Thyroid gland (tissue), 4 donors: ENCODE results near the gene COL23A1. TPM values are rescaled to one million over a fixed set of nuclear protein-coding genes. Genes with fewer than 3 reads are reported as not detected.
A peak's percentile ranks its signal among the peaks of the same experiment; 100 is the strongest.

Experiments
- DNase-seq, 2 donors: peaks; one replicate each; pipeline ENCODE4 v3.0.0-alpha.2; 2019
- H3K27ac ChIP-seq, 3 donors: fragments of 200-600 bp; sonication (generic); 1 replicate in 2 of 3; 2 replicates in 1 of 3; pipeline ENCODE4 v1.5.1; 2016 to 2019; ENCODE audit warnings: mild to moderate bottlenecking in 1 of 3, moderate library complexity in 1 of 3
- H3K27me3 ChIP-seq: fragments of 200-600 bp; sonication (generic); one replicate; pipeline ENCODE4 v1.5.1; 2019
- H3K36me3 ChIP-seq, 2 donors: fragments of 200-600 bp; sonication (generic); one replicate each; pipeline ENCODE4 v1.5.1; 2016 to 2019
- H3K4me1 ChIP-seq, 2 donors: fragments of 200-600 bp; sonication (generic); one replicate each; pipeline ENCODE4 v1.5.1; 2017 to 2019
- H3K4me3 ChIP-seq, 3 donors: fragments of 200-600 bp; sonication (generic); replicated peaks in 1 of 3; 1 replicate in 2 of 3; 2 replicates in 1 of 3; pipeline ENCODE4 v1.5.1; 2016; ENCODE audit warnings: mild to moderate bottlenecking in 1 of 3
- H3K9me3 ChIP-seq: fragments of 200-600 bp; sonication (generic); one replicate; pipeline ENCODE4 v1.5.1; 2017
- POLR2A ChIP-seq, 2 donors: fragments of 450-650 bp; IDR thresholded peaks; one replicate each; pipeline ENCODE4 v1.6.1; 2017; ENCODE audit warnings: antibody characterized with exemption in 2 of 2, mild to moderate bottlenecking in 2 of 2, moderate library complexity in 1 of 2
- WGBS, 2 donors: methylation state at CpG; one replicate each; pipeline ENCODE4 v1.1.5; 2017; 5-methylcytosine and 5-hydroxymethylcytosine counted together
- intact Hi-C: fragments of 100-400 bp; cut with DNase I; formaldehyde crosslinking; loops from one replicate; pipeline ENCODE4 v1.15.1; 2023
- total RNA-seq, 4 donors: library from RNA; depleted of rRNA; stranded (reverse); fragments of >200 nt; gene quantifications; one replicate each; pipeline ENCODE4 v1.2.3, GENCODE V29; 2016
- TF ChIP-seq, protein P1 (sequence below), 6 experiments: fragments of 200-600 bp in 3 of 6; fragments of 450-650 bp in 3 of 6; sonication (generic) in 3 of 6; IDR thresholded peaks; one replicate each; pipeline ENCODE4 v1.5.1; 2016 to 2019; ENCODE audit warnings: antibody characterized with exemption in 6 of 6, mild to moderate bottlenecking in 2 of 6, inconsistent platforms in 1 of 6, moderate library complexity in 1 of 6

COL23A1 gene
- total RNA-seq, 4 donors from 2014 or later: 76.6 to 108 (median 95.7) TPM

DNA sequence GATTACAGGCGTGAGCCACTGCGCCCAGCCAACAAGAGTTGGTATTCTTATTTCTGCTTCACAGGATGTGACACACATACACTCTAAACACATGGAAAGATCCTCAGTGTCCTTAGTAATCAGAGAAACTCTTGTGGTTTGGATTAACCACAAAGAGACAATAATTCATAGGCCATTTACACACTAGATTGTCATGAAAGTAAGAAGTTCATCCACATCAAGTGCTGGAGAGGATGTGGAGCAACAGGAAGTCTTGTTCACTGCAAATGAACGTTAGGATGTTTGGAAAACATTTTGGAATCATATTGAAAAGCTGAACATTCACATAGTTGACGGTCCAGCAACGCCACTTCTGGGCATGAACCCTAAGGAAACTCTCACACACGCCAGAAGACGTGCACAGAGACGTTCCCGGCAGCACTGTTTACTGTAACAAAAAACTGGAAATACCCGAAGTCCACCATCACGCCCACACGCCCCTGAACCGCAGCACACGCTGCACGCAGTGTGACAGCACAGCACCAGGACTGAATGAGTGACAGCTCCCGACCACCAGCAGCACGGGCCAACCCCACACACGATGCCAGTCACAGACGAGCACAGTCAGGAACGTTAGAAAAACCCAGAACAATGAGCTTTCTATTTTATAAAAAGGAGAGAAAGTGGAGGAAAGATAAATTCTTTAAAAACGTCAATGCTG lies 87.6 kb downstream of the COL23A1 start:
- H3K9me3 ChIP-seq: no peaks in the 10 kb centered on the region
- peak overlapping the region; percentile 58 to 83 (median 80) for H3K27ac ChIP-seq
- intact Hi-C loops: no loop called here
- H3K4me3 ChIP-seq: no peak overlapping the region
- no peaks in the 10 kb centered on the region for H3K27me3 ChIP-seq
- no peak for DNase-seq
- TF ChIP-seq, protein P1, sequence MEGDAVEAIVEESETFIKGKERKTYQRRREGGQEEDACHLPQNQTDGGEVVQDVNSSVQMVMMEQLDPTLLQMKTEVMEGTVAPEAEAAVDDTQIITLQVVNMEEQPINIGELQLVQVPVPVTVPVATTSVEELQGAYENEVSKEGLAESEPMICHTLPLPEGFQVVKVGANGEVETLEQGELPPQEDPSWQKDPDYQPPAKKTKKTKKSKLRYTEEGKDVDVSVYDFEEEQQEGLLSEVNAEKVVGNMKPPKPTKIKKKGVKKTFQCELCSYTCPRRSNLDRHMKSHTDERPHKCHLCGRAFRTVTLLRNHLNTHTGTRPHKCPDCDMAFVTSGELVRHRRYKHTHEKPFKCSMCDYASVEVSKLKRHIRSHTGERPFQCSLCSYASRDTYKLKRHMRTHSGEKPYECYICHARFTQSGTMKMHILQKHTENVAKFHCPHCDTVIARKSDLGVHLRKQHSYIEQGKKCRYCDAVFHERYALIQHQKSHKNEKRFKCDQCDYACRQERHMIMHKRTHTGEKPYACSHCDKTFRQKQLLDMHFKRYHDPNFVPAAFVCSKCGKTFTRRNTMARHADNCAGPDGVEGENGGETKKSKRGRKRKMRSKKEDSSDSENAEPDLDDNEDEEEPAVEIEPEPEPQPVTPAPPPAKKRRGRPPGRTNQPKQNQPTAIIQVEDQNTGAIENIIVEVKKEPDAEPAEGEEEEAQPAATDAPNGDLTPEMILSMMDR (IDR thresholded peaks at IDR 0.05): no peak
- TF ChIP-seq POLR2A (IDR thresholded peaks at IDR 0.05): no peak
- H3K36me3 ChIP-seq: no peaks in the 10 kb centered on the region
- 81 to 83% methylated on average over 20 to 21 of the region's 21 CpGs for WGBS, 2 donors
- H3K4me1 ChIP-seq: peaks cover 31 to 44% of the 10 kb centered on the region in 2 donors

DNA sequence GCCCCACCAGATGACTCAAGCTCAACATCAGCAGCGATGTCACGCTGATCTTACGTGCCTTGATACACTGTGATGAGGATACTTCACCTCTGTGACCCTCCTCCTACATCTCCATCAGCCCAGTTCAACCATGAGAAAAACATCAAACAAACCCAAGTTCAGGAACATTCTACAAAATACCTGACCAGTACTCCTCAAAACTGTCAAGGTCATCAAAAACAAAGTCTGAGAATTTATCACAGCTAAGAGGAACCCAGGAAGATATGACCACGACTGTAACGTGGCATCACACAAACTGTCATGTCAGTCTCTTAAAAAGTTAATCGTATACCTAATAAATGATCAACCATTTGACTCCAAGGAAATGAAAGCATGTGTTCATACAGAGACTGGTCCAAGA lies 90.8 kb downstream of the COL23A1 start:
- intact Hi-C loops: no loop called here
- 93 to 95% methylated on average over 6 of the region's 6 CpGs for WGBS, 2 donors

DNA sequence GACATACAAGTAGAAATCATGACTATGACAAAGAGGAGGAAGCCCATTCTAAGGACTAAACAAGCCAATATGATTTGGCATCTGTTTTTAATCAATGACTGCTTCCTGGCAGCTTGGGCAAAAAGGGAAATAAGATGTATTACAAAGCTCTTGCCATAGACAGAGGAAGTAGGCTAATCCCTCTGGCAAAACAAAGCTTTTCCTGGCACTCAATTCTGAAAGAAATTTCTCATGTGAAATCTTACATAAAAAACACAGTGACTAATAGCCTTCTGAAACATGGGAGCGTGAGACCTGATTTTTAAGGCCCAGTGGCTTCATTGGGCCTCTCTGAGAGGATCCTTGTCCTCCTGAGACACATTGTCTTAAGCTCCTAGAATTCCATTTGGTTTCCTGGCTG lies 93.6 kb downstream of the COL23A1 start:
- H3K9me3 ChIP-seq: no peaks in the 10 kb centered on the region
- intact Hi-C loops: no loop called here
- no peak for DNase-seq
- no peak for TF ChIP-seq POLR2A (IDR thresholded peaks at IDR 0.05)
- TF ChIP-seq, protein P1 (IDR thresholded peaks at IDR 0.05): no peak
- H3K27ac ChIP-seq: peak overlapping the region in 1 of 3 donors; percentile 52
- no peak overlapping the region for H3K4me3 ChIP-seq
- no peaks in the 10 kb centered on the region for H3K36me3 ChIP-seq
- peaks cover 0 to 13% of the 10 kb centered on the region in 2 donors for H3K4me1 ChIP-seq
- WGBS, 2 donors: 71 to 74% methylated on average over 1 of the region's 1 CpG
- no peaks in the 10 kb centered on the region for H3K27me3 ChIP-seq

More for the DNA sequence above, 90.8 kb downstream of the COL23A1 start:
- Histone ChIP-seq H3K36me3 (no peaks in the 10 kb centered on the region), H3K27me3 (no peaks in the 10 kb centered on the region), H3K4me1 (peaks cover 13 to 30% of the 10 kb centered on the region in 2 donors), H3K4me3 (no peak overlapping the region), H3K9me3 (no peaks in the 10 kb centered on the region), H3K27ac (no peak overlapping the region)
- DNase-seq: no peak
- TF ChIP-seq, protein P1 (IDR thresholded peaks at IDR 0.05): no peak
- TF ChIP-seq POLR2A (IDR thresholded peaks at IDR 0.05): no peak

DNA sequence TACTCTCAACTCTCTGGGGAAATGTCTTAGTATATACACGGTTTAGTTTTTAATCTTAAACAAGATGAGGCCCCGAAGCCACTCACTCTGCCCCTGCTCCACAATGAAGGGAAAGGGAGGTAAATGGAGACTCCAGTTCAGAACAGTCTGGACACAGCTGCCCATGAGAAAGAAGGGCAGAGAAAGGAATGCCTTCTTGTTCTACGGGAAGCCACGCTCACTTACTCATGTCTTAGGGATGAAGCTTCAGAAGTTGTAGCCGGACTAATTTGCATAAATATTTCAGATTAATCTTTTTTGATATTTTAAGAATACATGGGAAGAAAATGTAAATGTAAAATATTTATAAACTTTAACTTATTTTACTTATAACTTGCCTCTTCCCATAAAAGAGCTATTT lies 94.0 kb downstream of the COL23A1 start:
- TF ChIP-seq POLR2A (IDR thresholded peaks at IDR 0.05): no peak
- TF ChIP-seq, protein P1 (IDR thresholded peaks at IDR 0.05): no peak
- peaks cover 0 to 9% of the 10 kb centered on the region in 2 donors for H3K4me1 ChIP-seq
- no peak overlapping the region for H3K4me3 ChIP-seq
- intact Hi-C loops: no loop called here
- H3K9me3 ChIP-seq: no peaks in the 10 kb centered on the region
- no peaks in the 10 kb centered on the region for H3K27me3 ChIP-seq
- 88 to 95% methylated on average over 5 of the region's 5 CpGs for WGBS, 2 donors
- no peak overlapping the region for H3K27ac ChIP-seq
- H3K36me3 ChIP-seq: no peaks in the 10 kb centered on the region
- DNase-seq: no peak

DNA sequence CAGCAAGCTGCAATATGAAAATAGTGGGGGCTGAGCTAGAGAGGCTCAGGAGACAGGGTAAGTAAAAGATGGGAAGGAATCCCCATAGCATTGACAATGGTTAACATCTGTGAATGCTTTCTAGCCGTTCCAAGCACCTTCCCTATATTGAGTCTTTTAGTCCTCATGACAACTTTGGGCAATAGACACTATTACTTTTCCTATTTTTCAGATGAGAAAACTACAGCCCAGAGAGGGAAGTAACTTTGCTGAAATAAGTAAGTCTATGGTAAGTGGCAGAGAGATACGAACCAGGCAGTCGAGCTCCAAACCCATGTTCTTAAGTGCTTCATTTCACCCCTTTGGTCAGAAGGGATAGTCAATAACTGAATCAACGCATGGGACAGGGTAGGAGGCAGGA lies 94.5 kb downstream of the COL23A1 start:
- WGBS, 2 donors: 88 to 95% methylated on average over 4 of the region's 4 CpGs
- DNase-seq: no peak

More for the DNA sequence above, 94.5 kb downstream of the COL23A1 start:
- TF ChIP-seq POLR2A (IDR thresholded peaks at IDR 0.05): no peak
- TF ChIP-seq, protein P1 (IDR thresholded peaks at IDR 0.05): no peak
- Histone ChIP-seq H3K27me3 (no peaks in the 10 kb centered on the region), H3K4me1 (peaks cover 0 to 7% of the 10 kb centered on the region in 2 donors), H3K4me3 (no peak overlapping the region), H3K9me3 (no peaks in the 10 kb centered on the region), H3K27ac (no peak overlapping the region), H3K36me3 (no peaks in the 10 kb centered on the region)
- intact Hi-C loops: no loop called here
